Left cardiac atrium (tissue), 4 donors: ENCODE results near the gene CECR2. TPM values are rescaled to one million over a fixed set of nuclear protein-coding genes. Genes with fewer than 3 reads are reported as not detected.
"Not testable (repeated sequence)": the region's sequence is repeated elsewhere in the genome, so short reads cannot be mapped to it uniquely, and the experiment has no call there.

Experiments used
- ATAC-seq, 2 donors: fragments of 200-7000 bp; cut with Tn5 transposase; one replicate each; pipeline ENCODE4 v1.9.1; 2020; ENCODE audit warnings: mild to moderate bottlenecking in 2 of 2, moderate library complexity in 2 of 2
- DNase-seq: peaks from one replicate; pipeline ENCODE4 v3.0.0-alpha.2; 2020
- intact Hi-C, 2 donors: fragments of 100-400 bp; cut with DNase I; formaldehyde crosslinking; loops; one replicate each; pipeline versions ENCODE4 v1.14.1 to v1.15.1; 2022 to 2023
- total RNA-seq, 2 donors: library from RNA; stranded (reverse); fragmentation: NEBNext Ultra II Directional; extraction: Animal tissue kit (Norgen Biotek cat#: 25700); gene quantifications; one replicate each; pipeline ENCODE4 v1.2.1, GENCODE V29; 2021
- donor health status: DM: no; HTN: yes; CAD: no.
- donor health status: DM: no; HTN: yes; CAD: no; lungs with severe emphysema.
- donor health status: DM: yes; HTN: yes; CAD: no.
- donor health status: Dilated cardiomyopathy.

CECR2 gene
- total RNA-seq, 2 donors from 2014 or later = 4.4 to 5.6 TPM

GRCh38 chr22:17390087-17390486 lies 20.8 kb downstream of the CECR2 start:
- DNase-seq (no peak), ATAC-seq (no peak)
- intact Hi-C loops = no loop called here

- ATAC-seq (no peak), DNase-seq (no peak)
- intact Hi-C loops = no loop called here
Observed at GRCh38 chr22:17396516-17396915, 27.3 kb downstream of the CECR2 start.

GRCh38 chr22:17397756-17398547 lies 28.7 kb downstream of the CECR2 start:
- no peak for ATAC-seq
- DNase-seq = no peak
- intact Hi-C loops = no loop called here

GRCh38 chr22:17400305-17400704 lies 31.0 kb downstream of the CECR2 start:
- DNase-seq (no peak), ATAC-seq (no peak)
- intact Hi-C loops = no loop called here

- intact Hi-C loops = no loop called here
- no peak for ATAC-seq
Observed at GRCh38 chr22:17401728-17402127, 32.5 kb downstream of the CECR2 start.

GRCh38 chr22:17402293-17402692 lies 33.0 kb downstream of the CECR2 start:
- no peak for DNase-seq
- intact Hi-C loops = no loop called here
- ATAC-seq = no peak

More at GRCh38 chr22:17401728-17402127, 32.5 kb downstream of the CECR2 start:
- DNase-seq = no peak

GRCh38 chr22:17403906-17404305 lies 34.6 kb downstream of the CECR2 start:
- ATAC-seq = no peak
- DNase-seq = no peak
- intact Hi-C loops = no loop called here

DNA sequence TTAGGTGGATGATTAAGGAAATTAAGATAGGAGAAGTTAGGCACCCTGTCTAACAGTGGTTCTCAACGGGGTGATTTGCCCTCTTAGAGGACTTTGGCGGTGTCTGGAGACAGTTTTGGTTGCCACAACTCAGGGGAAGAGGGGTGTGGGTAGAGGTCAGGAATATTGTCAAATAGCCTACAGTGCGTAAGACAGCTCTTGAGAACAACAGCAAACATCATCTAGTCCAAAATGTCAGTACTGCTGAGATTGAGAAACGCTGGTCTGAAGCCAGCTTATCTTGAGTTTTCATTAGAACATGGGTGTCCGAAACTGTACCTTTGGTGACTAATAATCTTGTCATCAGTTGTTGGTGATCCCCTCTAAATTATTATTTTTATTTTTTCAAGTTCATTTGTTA lies 38.4 kb downstream of the CECR2 start:
- DNase-seq (no peak), ATAC-seq (peak; percentile 62 to 63)
- intact Hi-C loops = loop anchor here in 1 of 2 donors (5.0 kb wide), 1 partner anchor 35 kb away; no protein-coding TSS in a partner anchor

DNA sequence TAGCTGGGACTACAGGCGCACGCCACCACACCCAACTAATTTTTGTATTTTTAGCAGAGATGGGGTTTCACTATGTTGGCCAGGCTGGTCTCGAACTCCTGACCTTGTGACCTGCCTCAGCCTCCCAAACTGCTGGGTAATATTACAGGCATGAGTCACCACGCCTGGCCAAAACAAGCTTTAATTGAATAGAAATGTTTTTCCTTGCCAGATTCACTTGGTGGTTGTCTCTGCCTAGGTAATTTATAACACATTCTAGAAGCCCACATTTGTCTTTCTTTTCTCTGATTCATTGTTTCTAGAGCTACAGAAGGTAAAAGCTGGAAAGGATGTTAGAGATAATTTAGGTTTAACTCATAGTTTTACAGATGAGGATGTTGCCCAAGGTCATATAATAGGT lies 41.3 kb downstream of the CECR2 start:
- ATAC-seq (no peak), DNase-seq (no peak)
- intact Hi-C loops = no loop called here

DNA sequence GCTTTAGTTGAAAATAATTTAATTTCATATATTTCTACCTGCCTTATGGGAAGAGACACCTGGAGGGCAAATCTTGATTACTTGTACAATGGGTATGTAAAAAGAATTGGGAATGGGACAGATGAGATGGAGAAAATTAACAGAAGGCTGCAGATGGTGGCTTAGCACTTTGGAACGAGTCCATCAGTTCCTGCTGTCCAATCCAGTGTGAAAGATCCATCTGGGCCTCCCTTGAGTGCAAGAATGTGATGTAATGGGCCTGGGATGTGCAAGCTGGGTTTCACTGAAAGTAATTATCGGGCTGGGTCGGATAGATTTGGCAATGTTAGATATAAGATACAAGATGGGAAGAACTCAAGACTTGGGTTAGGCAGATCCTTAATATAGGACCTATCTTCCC lies 42.0 kb downstream of the CECR2 start:
- intact Hi-C loops = no loop called here

DNA sequence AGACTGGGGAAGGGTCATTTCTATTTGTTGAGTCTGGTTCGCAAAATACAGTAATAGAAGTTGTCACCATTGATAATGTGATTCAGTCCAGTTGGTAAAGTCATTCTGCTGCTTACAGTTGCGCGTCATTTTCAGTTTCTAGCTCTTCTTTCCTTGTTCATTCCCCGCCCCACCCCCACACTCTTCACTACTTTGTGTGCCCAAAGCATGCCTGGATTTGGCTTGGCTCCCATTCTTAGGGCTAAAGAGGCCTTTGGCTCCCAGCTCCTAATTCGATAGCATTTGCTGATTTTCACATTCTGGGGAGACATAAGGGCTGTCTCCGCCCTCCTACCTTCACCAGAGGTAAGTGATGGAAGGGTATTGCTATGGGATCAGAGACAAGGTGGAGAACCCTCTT lies 43.0 kb downstream of the CECR2 start:
- ATAC-seq = no peak
- DNase-seq = no peak
- intact Hi-C loops = no loop called here

More for the DNA sequence above, 42.0 kb downstream of the CECR2 start:
- no peak for DNase-seq
- ATAC-seq = peak; percentile 63 to 77

GRCh38 chr22:17418890-17419324 lies 49.6 kb downstream of the CECR2 start:
- DNase-seq (peak; percentile 45), ATAC-seq (peak; percentile 34 to 70)
- intact Hi-C loops = no loop called here

GRCh38 chr22:17419348-17419747 lies 50.1 kb downstream of the CECR2 start:
- ATAC-seq = no peak
- no peak for DNase-seq
- intact Hi-C loops = no loop called here

GRCh38 chr22:17422736-17423343 lies 53.6 kb downstream of the CECR2 start:
- DNase-seq = no peak
- intact Hi-C loops = no loop called here
- no peak for ATAC-seq

DNA sequence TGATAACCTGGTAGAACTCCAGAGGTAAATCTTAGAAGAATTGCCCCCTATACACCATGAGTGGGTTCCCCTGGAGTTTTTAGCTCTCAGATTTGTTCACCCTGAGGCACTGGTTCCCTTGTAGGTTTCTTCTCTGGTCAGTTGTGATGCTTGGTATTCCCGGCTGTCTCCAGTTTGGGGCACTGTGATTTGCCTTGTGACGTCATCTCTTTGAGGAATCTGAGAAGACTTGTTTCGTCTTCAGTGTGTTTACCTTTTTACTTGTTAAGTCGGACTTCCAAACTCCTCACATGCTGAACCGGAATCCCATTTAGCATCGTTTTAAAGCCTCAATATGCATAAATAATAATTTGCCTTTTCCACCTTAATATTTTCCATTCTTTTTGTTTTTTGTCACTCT lies 54.4 kb downstream of the CECR2 start:
- ATAC-seq (no peak), DNase-seq (no peak)
- intact Hi-C loops = no loop called here

DNA sequence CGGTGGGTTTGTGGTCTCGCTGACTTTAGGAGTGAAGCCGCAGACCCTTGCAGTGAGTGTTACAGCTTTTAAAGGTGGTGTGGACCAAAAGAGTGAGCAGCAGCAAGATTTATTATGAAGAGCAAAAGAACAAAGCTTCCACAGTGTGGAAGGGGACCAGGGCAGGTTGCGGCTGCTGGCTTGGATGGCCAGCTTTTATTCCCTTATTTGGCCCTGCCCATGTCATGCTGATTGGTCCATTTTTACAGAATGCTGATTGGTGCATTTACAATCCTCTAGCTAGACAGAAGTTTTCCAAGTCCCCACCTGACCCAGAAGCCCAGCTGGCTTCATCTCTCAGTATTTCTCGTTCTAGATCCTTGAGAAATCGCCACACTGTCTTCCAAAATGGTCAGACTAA lies 58.3 kb downstream of the CECR2 start:
- DNase-seq, intact Hi-C loops, ATAC-seq: not testable (repeated sequence)

DNA sequence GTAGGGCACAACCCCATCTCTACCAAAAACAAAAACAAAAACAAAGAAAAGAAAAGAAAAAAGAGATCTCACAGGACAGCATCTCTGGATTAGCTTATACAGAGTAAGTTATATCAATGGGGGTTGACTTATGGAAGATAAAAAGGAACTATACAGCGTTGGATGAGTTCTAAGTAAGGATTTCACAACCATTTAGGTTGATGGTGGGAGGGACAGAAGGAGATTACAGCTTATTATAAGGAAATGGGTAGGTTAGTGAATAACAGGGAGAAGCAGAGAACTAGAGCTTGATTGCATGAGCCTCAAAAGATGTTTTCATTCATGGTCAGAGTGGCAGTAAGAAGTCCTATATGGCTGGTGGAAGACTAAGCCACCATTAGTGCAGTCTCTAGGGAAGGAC lies 60.3 kb downstream of the CECR2 start:
- no peak for ATAC-seq
- no peak for DNase-seq
- intact Hi-C loops = no loop called here

- intact Hi-C loops = no loop called here
- ATAC-seq (peak; percentile 87 to 88), DNase-seq (no peak)
Observed at GRCh38 chr22:17430412-17430811, 61.2 kb downstream of the CECR2 start.

GRCh38 chr22:17431179-17431578 lies 61.9 kb downstream of the CECR2 start:
- DNase-seq (no peak), ATAC-seq (no peak)
- intact Hi-C loops = no loop called here

- ATAC-seq (no peak), DNase-seq (no peak)
- intact Hi-C loops = no loop called here
Observed at GRCh38 chr22:17434856-17435255, 65.6 kb downstream of the CECR2 start.

DNA sequence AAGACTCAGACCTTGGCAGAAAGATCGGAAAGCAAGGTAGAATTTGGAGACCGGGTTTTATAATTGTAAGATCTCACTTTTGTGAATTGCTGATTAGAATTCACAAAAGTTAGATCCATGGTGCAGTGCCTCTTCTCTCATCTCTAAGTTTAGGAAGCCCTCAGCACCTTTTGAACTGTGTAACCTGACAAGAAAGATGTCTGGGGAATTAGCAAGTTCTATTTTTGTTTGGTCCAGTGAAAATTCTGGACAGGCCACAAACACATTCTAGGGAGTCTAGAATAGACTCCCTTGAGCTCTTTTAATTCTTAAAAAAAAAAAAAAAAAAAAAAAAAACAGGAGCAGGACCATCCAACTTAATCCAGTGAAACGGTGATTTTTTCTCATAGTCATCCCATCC lies 66.1 kb downstream of the CECR2 start:
- no peak for DNase-seq
- no peak for ATAC-seq
- intact Hi-C loops = no loop called here
